Fibroblast of villous mesenchyme (primary cell): Measurements from ENCODE around the gene GPR63. TPM values are rescaled to one million over a fixed set of nuclear protein-coding genes. Genes with fewer than 3 reads are reported as not detected.

Experiments used
- DNase-seq: peaks from one replicate; pipeline ENCODE4 v3.0.0-alpha.2; 2010; ENCODE audit warnings: low read depth
- H3K4me3 ChIP-seq: 2 replicates; pipeline ENCODE4 v1.5.1; 2011; ENCODE audit warnings: low read depth, mild to moderate bottlenecking, low read length
- CTCF ChIP-seq: IDR thresholded peaks from 2 replicates; pipeline ENCODE4 v1.5.1; 2012; ENCODE audit warnings: low read depth, mild to moderate bottlenecking, low read length; ENCODE audit not compliant: insufficient read depth
- total RNA-seq: library from RNA; depleted of rRNA; stranded (reverse); fragments of >200 nt; gene quantifications from 2 replicates; pipeline ENCODE4 v1.2.3, GENCODE V29; 2012

GPR63 gene
- total RNA-seq, 1 donor, result under 0.01 TPM

GRCh38 chr6:96775727-96776400 is 61.4 kb downstream of the GPR63 start:
- no peak overlapping the region for H3K4me3 ChIP-seq
- no peak for TF ChIP-seq CTCF
- DNase-seq, result no peak

- no peak for DNase-seq
- no peak for TF ChIP-seq CTCF
These were observed 70.5 kb downstream of the GPR63 start for GRCh38 chr6:96766769-96767168.

DNA sequence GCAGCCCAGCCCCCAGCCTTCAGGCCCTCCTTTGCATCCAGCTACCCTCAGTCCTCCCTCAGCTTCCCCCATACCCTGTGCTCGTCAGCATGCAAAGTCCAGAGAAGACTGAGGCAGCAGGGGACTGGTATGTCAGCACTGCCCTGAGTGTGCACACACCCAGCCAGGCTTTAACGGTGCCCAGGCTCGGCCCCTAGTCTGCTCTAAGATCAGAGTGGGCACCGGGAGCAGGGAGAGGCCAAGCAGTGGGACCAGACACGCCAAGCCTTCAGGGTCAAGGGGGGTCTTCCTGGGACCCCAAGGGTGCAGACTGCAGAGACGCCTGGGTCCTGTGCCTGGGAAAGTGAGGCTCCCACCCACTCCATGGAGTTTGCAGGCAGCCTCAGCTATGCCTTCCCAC is 74.7 kb downstream of the GPR63 start:
- no peak for TF ChIP-seq CTCF
- no peak overlapping the region for H3K4me3 ChIP-seq
- no peak for DNase-seq

More at GRCh38 chr6:96766769-96767168, 70.5 kb downstream of the GPR63 start:
- no peak overlapping the region for H3K4me3 ChIP-seq

DNA sequence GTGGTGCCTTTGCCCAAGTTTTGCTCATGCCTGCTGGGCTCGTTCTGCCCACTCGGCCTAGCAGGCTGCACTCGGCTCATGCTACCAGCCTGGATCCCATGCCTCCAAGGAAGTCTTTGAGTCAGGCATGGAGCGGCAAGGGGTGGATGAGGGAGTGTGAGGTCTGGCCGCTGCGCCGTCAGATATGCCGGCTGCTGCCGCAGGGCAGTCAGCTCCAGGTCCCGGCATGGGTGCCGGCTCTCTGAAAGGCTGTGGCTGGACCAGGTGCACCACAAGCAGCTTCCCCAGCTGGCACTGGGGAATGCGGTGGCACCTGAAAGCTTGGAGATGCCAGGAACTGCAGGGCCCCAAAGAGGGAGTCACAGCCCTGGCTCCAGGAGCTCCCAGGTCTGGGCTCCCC is 75.5 kb downstream of the GPR63 start:
- no peak for DNase-seq
- TF ChIP-seq CTCF, result no peak

DNA sequence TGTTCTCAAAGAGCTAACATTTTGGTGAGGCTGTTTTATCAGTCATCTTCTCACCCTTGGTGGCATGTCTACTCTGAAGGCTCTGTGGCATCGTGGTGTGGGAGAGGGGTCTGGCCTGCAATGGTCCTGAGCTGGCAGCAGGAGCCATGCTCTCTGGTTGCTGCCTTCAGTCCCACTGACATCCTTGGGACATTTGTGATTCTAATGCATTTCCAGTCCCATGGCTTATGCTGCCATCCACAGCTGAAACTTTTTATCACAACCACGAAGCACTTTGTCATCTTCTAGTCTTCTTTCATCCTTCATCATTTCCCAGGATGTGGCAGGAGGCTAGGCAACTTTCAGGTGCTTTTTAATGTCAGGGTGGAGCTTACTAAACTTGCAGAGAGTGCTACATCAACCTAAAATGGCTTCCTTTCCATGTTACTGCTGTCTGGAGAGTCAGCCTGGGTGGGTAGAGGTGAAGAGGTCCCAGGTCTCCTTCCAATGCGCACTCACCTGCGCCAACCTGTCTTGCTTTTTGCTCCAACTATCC is 77.1 kb downstream of the GPR63 start:
- DNase-seq, result no peak
- no peak for TF ChIP-seq CTCF

More for the DNA sequence above, 75.5 kb downstream of the GPR63 start:
- no peak overlapping the region for H3K4me3 ChIP-seq

DNA sequence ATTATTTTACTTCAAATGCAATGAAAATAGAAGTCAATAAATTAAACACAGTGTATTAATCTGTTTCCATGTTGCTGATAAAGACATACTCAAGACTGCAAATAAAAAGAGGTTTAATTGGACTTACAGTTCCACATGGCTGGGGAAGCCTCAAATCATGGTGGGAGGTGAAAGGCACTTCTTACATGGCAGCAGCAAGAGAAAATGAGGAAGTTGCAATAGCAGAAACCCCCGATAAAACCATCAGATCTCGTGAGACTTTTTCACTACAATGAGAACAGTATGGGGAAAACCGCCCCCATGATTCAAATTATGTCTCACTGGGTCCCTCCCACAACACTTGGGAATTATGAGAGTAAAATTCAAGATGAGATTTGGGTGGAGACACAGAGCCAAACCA is 82.2 kb downstream of the GPR63 start:
- TF ChIP-seq CTCF, result no peak
- H3K4me3 ChIP-seq, result no peak overlapping the region
- no peak for DNase-seq

More for the DNA sequence above, 77.1 kb downstream of the GPR63 start:
- H3K4me3 ChIP-seq, result no peak overlapping the region
